Small intestine (tissue), 7 donors: ENCODE measurements around the gene PHC2. TPM values are rescaled to one million over a fixed set of nuclear protein-coding genes. Genes with fewer than 3 reads are reported as not detected.

Experiments used
- DNase-seq, 2 donors: peaks; one replicate each; pipeline versions ENCODE4 v3.0.0 to v3.0.0-alpha.2; 2013
- FAIRE-seq: peaks from 2 replicates; lab custom pipeline; 2012; peaks lifted over from hg19 to GRCh38; lab: Jason Lieb, UNC
- H3K27ac ChIP-seq, 3 donors: one replicate each; pipeline ENCODE4 v1.5.1; 2013; ENCODE audit warnings: low read length in 2 of 3, mild to moderate bottlenecking in 2 of 3, control low read depth in 1 of 3, inconsistent platforms in 1 of 3, low read depth in 1 of 3, moderate library complexity in 1 of 3
- H3K27me3 ChIP-seq, 3 donors: one replicate each; pipeline ENCODE4 v1.6.1; 2013; ENCODE audit warnings: low read length in 3 of 3, inconsistent platforms in 1 of 3; ENCODE audit not compliant: control insufficient read depth in 3 of 3, insufficient read depth in 3 of 3
- H3K36me3 ChIP-seq, 3 donors: one replicate each; pipeline ENCODE4 v1.6.1; 2013; ENCODE audit warnings: low read length in 3 of 3, inconsistent platforms in 1 of 3, low read depth in 1 of 3, mild to moderate bottlenecking in 1 of 3, moderate library complexity in 1 of 3; ENCODE audit not compliant: control insufficient read depth in 3 of 3, insufficient read depth in 2 of 3
- H3K4me1 ChIP-seq, 3 donors: one replicate each; pipeline ENCODE4 v1.6.1; 2013; ENCODE audit warnings: low read length in 2 of 3, inconsistent platforms in 1 of 3, low read depth in 1 of 3, mild to moderate bottlenecking in 1 of 3, moderate library complexity in 1 of 3; ENCODE audit not compliant: control insufficient read depth in 3 of 3, insufficient read depth in 2 of 3
- H3K4me3 ChIP-seq, 3 donors: one replicate each; pipeline ENCODE4 v1.5.1; 2013; ENCODE audit warnings: low read length in 3 of 3, control low read depth in 1 of 3, inconsistent platforms in 1 of 3, low read depth in 1 of 3, mild to moderate bottlenecking in 1 of 3, moderate library complexity in 1 of 3
- H3K9me3 ChIP-seq, 2 donors: one replicate each; pipeline ENCODE4 v1.6.1; 2013; ENCODE audit warnings: low read depth in 1 of 2, low read length in 1 of 2; ENCODE audit not compliant: control insufficient read depth in 2 of 2, insufficient read depth in 1 of 2
- WGBS, 3 donors: extraction: QIAGEN DNeasy Blood & Tissue Kit; methylation state at CpG; one replicate each; pipeline ENCODE4 v1.1.7; 2013; 5-methylcytosine and 5-hydroxymethylcytosine counted together
- polyA plus RNA-seq, 4 donors: library from polyadenylated mRNA; stranded (reverse) in 3 of 4; unstranded in 1 of 4; fragments of 200-250 nt in 3 of 4; fragments of 120-200 nt in 1 of 4; gene quantifications; one replicate each; pipeline versions ENCODE4 v1.2.1 to v1.2.3, GENCODE V29; 2013
- donor health status: healthy with polysubstance abuse.
- donor health status: control.
- donor health status: control.
- donor health status: Bipolar disorder and iron deficiency.
- donor health status: healthy.

Gene PHC2
- polyA plus RNA-seq, 4 donors = 41.2 to 110 (median 47.8) TPM

- Histone ChIP-seq H3K4me3 (no peak overlapping the region), H3K4me1 (peaks cover 0 to 27% (median 3%) of the 10 kb centered on the region in 3 donors), H3K27ac (peak overlapping the region in 1 of 3 donors; percentile 46), H3K27me3 (no peaks in the 10 kb centered on the region), H3K9me3 (no peaks in the 10 kb centered on the region), H3K36me3 (peaks cover 18 to 61% (median 34%) of the 10 kb centered on the region in 3 donors)
- 84 to 88% (median 84%) methylated on average over 5 of the region's 5 CpGs for WGBS, 3 donors
- no peak for FAIRE-seq
- no peak for DNase-seq
Measured at GRCh38 chr1:33332881-33333280, 98.0 kb downstream of the PHC2 start.

- 79 to 84% (median 80%) methylated on average over 10 of the region's 10 CpGs for WGBS, 3 donors
- no peak overlapping the region for H3K4me3 ChIP-seq
- peak overlapping the region in 1 of 3 donors; percentile 20 for H3K27ac ChIP-seq
- peaks cover 22 to 66% (median 34%) of the 10 kb centered on the region in 3 donors for H3K36me3 ChIP-seq
- peaks cover 0 to 22% (median 3%) of the 10 kb centered on the region in 3 donors for H3K4me1 ChIP-seq
- FAIRE-seq = no peak
- DNase-seq = no peak
- H3K27me3 ChIP-seq = no peaks in the 10 kb centered on the region
- no peaks in the 10 kb centered on the region for H3K9me3 ChIP-seq
Measured at GRCh38 chr1:33332357-33332789, 98.5 kb downstream of the PHC2 start.

GRCh38 chr1:33331444-33332356 is 99.2 kb downstream of the PHC2 start:
- 73 to 85% (median 81%) methylated on average over 10 of the region's 10 CpGs for WGBS, 3 donors
- H3K9me3 ChIP-seq = no peaks in the 10 kb centered on the region
- peak overlapping the region in 2 of 3 donors; percentile 20 to 63 for H3K27ac ChIP-seq
- H3K4me1 ChIP-seq = peaks cover 0 to 21% (median 0%) of the 10 kb centered on the region in 3 donors
- H3K27me3 ChIP-seq = no peaks in the 10 kb centered on the region
- no peak overlapping the region for H3K4me3 ChIP-seq
- no peak for DNase-seq
- peaks cover 27 to 72% (median 38%) of the 10 kb centered on the region in 3 donors for H3K36me3 ChIP-seq
- FAIRE-seq = no peak

- Histone ChIP-seq H3K4me3 (no peak overlapping the region), H3K4me1 (peaks cover 0 to 21% (median 0%) of the 10 kb centered on the region in 3 donors), H3K36me3 (peaks cover 30 to 76% (median 40%) of the 10 kb centered on the region in 3 donors), H3K27me3 (no peaks in the 10 kb centered on the region), H3K27ac (peak overlapping the region in 1 of 3 donors; percentile 63), H3K9me3 (no peaks in the 10 kb centered on the region)
- WGBS, 3 donors = 91 to 97% (median 92%) methylated on average over 7 of the region's 7 CpGs
- no peak for DNase-seq
- FAIRE-seq = no peak
Measured at GRCh38 chr1:33330906-33331305, 100.0 kb downstream of the PHC2 start.

- Histone ChIP-seq H3K9me3 (no peaks in the 10 kb centered on the region), H3K4me1 (peaks cover 0 to 21% (median 0%) of the 10 kb centered on the region in 3 donors), H3K27me3 (no peaks in the 10 kb centered on the region), H3K36me3 (peaks cover 30 to 80% (median 44%) of the 10 kb centered on the region in 3 donors), H3K4me3 (no peak overlapping the region), H3K27ac (peak overlapping the region in 1 of 3 donors; percentile 63)
- DNase-seq = peak in 1 of 2 donors; percentile 52
- FAIRE-seq = no peak
- WGBS, 3 donors = 81 to 93% (median 92%) methylated on average over 3 of the region's 3 CpGs
Measured at GRCh38 chr1:33330361-33330890, 100.5 kb downstream of the PHC2 start.

GRCh38 chr1:33329600-33330305 is 101.1 kb downstream of the PHC2 start:
- H3K4me3 ChIP-seq = no peak overlapping the region
- DNase-seq (no peak), FAIRE-seq (no peak)
- peaks cover 34 to 82% (median 51%) of the 10 kb centered on the region in 3 donors for H3K36me3 ChIP-seq
- peaks cover 0 to 18% (median 0%) of the 10 kb centered on the region in 3 donors for H3K4me1 ChIP-seq
- H3K27me3 ChIP-seq = no peaks in the 10 kb centered on the region
- no peak overlapping the region for H3K27ac ChIP-seq
- 88 to 94% (median 89%) methylated on average over 19 of the region's 19 CpGs for WGBS, 3 donors
- H3K9me3 ChIP-seq = no peaks in the 10 kb centered on the region

- H3K4me1 ChIP-seq = peaks cover 0 to 13% (median 0%) of the 10 kb centered on the region in 3 donors
- no peaks in the 10 kb centered on the region for H3K9me3 ChIP-seq
- H3K27ac ChIP-seq = no peak overlapping the region
- H3K36me3 ChIP-seq = peaks cover 38 to 86% (median 55%) of the 10 kb centered on the region in 3 donors
- no peak overlapping the region for H3K4me3 ChIP-seq
- DNase-seq (no peak), FAIRE-seq (no peak)
- 93 to 97% (median 94%) methylated on average over 12 of the region's 12 CpGs for WGBS, 3 donors
- H3K27me3 ChIP-seq = no peaks in the 10 kb centered on the region
Measured at GRCh38 chr1:33328817-33329216, 102.1 kb downstream of the PHC2 start.
